Kidney (tissue), 14 donors: ENCODE data around the gene GPC3. TPM values are rescaled to one million over a fixed set of nuclear protein-coding genes. Genes with fewer than 3 reads are reported as not detected.

Experiments used
- DNase-seq, 5 donors: peaks; one replicate each; pipeline ENCODE4 v3.0.0-alpha.2; 2013 to 2020
- FAIRE-seq: peaks from 2 replicates; lab custom pipeline; 2012; peaks lifted over from hg19 to GRCh38; lab: Jason Lieb, UNC
- H3K27ac ChIP-seq, 2 donors: one replicate each; pipeline ENCODE4 v1.7.0; 2013; ENCODE audit warnings: low read depth in 2 of 2, low read length in 2 of 2, inconsistent platforms in 1 of 2
- H3K27me3 ChIP-seq: one replicate; pipeline ENCODE4 v1.7.1; 2013; ENCODE audit warnings: low read length, inconsistent platforms; ENCODE audit not compliant: control insufficient read depth, insufficient read depth
- H3K36me3 ChIP-seq, 3 donors: one replicate each; pipeline versions ENCODE4 v1.7.0 to v1.7.1; 2013; ENCODE audit warnings: low read length in 3 of 3, control low read depth in 1 of 3, inconsistent platforms in 1 of 3; ENCODE audit not compliant: insufficient read depth in 3 of 3, control insufficient read depth in 2 of 3
- H3K4me1 ChIP-seq, 3 donors: one replicate each; pipeline versions ENCODE4 v1.7.0 to v1.7.1; 2013; ENCODE audit warnings: low read length in 3 of 3, inconsistent platforms in 1 of 3, low read depth in 1 of 3; ENCODE audit not compliant: control insufficient read depth in 2 of 3, insufficient read depth in 2 of 3
- H3K4me3 ChIP-seq, 3 donors: one replicate each; pipeline versions ENCODE4 v1.7.0 to v1.8.1; 2013; ENCODE audit warnings: low read length in 3 of 3, control low read depth in 1 of 3, inconsistent platforms in 1 of 3
- H3K9ac ChIP-seq, 3 donors: one replicate each; pipeline versions ENCODE4 v1.7.0 to v1.7.1; 2013; ENCODE audit warnings: low read length in 3 of 3, control low read depth in 1 of 3, inconsistent platforms in 1 of 3
- H3K9me3 ChIP-seq, 3 donors: one replicate each; pipeline versions ENCODE4 v1.7.0 to v1.7.1; 2013; ENCODE audit warnings: low read length in 3 of 3, control low read depth in 1 of 3, inconsistent platforms in 1 of 3; ENCODE audit not compliant: control insufficient read depth in 2 of 3, insufficient read depth in 1 of 3
- intact Hi-C: fragments of 100-400 bp; cut with DNase I; formaldehyde crosslinking; loops from one replicate; pipeline ENCODE4 v1.11.1; 2022
- polyA plus RNA-seq: library from polyadenylated mRNA; stranded (reverse); fragments of 350-450 nt; fragmentation: Illumina TruSeq; extraction: RNeasy Lipid Tissue Mini Kit (QIAGEN cat#74804); gene quantifications from one replicate; pipeline ENCODE4 v1.2.3, GENCODE V29; 2014; ENCODE audit warnings: low read depth, low replicate concordance; ENCODE audit not compliant: insufficient read depth
- total RNA-seq: library from RNA; stranded (reverse); fragmentation: NEBNext Ultra II Directional; extraction: Animal tissue kit (Norgen Biotek cat#: 25700); gene quantifications from one replicate; pipeline ENCODE4 v1.2.1, GENCODE V29; 2021
- TF ChIP-seq, protein P1 (sequence below): IDR thresholded peaks from 3 replicates; pipeline ENCODE4 v1.5.1; 2012; ENCODE audit warnings: mild to moderate bottlenecking, moderate library complexity, borderline replicate concordance; ENCODE audit not compliant: insufficient read depth; ENCODE audit errors: extremely low read depth
- donor health status: control.
- donor health status: control.
- donor health status: control.
- donor health status: control.
- donor health status: control.
- donor health status: DM: yes; HTN: yes; CAD: no.
- donor health status: Normal renal cell carcinoma (clear cell type).

Gene GPC3
- total and polyA plus RNA-seq, 2 donors from 2014 or later: 43.0 to 52.5 TPM

DNA sequence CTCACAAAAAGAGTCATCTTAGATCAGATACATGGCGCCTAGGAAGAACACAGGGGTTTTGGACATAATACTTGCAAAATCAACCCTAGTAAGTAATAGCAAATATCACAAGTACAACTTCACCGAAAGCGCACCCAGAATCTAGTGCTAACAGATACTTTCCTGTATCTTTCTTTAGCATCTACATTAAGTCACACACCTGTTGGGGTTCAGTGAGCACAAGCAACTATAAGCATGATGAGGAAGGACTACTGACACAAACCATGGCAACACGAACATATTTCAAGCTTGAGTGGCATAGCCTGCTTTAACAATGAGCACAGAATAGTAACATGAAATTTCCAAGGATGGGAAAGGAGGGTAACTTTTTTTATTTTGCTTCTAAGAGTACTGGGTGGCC is 116.1 kb downstream of the GPC3 start:
- intact Hi-C loops: no loop called here
- DNase-seq: no peak
- Histone ChIP-seq H3K27ac (no peak overlapping the region), H3K4me3 (no peak overlapping the region), H3K9me3 (no peaks in the 10 kb centered on the region), H3K9ac (no peak overlapping the region), H3K4me1 (no peaks in the 10 kb centered on the region), H3K36me3 (no peaks in the 10 kb centered on the region), H3K27me3 (no peaks in the 10 kb centered on the region)
- FAIRE-seq: no peak
- TF ChIP-seq, protein P1, sequence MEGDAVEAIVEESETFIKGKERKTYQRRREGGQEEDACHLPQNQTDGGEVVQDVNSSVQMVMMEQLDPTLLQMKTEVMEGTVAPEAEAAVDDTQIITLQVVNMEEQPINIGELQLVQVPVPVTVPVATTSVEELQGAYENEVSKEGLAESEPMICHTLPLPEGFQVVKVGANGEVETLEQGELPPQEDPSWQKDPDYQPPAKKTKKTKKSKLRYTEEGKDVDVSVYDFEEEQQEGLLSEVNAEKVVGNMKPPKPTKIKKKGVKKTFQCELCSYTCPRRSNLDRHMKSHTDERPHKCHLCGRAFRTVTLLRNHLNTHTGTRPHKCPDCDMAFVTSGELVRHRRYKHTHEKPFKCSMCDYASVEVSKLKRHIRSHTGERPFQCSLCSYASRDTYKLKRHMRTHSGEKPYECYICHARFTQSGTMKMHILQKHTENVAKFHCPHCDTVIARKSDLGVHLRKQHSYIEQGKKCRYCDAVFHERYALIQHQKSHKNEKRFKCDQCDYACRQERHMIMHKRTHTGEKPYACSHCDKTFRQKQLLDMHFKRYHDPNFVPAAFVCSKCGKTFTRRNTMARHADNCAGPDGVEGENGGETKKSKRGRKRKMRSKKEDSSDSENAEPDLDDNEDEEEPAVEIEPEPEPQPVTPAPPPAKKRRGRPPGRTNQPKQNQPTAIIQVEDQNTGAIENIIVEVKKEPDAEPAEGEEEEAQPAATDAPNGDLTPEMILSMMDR: no peak

DNA sequence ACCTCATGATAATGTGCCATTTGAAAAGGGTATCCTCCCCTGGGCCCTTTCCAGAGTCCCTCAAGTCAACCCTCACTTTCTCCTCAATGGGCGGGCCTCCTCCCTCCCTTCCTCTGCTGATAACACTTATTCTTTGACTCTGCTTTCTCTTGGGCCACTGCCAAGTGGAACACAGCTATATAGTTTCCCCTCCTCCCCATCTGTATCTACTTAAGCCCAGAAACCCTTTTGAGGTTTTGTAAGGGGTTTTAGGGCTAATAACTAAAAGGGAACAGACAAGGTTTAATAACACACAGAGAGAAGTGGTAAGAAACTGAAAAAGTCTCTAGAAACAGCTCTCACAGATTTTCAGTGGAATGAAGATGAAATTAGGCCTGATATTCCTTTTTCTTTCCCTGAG is 116.7 kb downstream of the GPC3 start:
- Histone ChIP-seq H3K9ac (no peak overlapping the region), H3K4me3 (no peak overlapping the region), H3K27me3 (no peaks in the 10 kb centered on the region), H3K36me3 (no peaks in the 10 kb centered on the region), H3K27ac (no peak overlapping the region), H3K9me3 (no peaks in the 10 kb centered on the region), H3K4me1 (no peaks in the 10 kb centered on the region)
- TF ChIP-seq, protein P1: no peak
- intact Hi-C loops: no loop called here
- DNase-seq (no peak), FAIRE-seq (no peak)

DNA sequence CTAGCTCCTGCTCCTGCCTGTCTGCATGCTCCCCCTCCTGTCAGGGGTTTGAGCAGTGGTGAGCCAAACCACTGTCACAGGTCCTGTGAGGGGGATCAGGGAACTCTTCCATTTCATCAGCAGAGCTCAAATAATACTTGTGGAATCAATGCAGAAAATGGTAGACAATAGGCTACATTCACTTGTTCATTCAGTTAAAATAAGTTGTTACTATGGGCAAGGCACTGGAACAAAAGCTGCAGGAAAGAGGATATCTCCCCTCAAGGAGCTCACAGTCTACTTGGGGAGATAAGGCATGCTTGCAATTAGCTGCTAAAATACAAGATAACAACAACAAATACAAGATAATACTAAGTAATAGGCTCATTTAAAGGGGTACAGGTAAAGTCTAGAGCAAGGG is 117.1 kb downstream of the GPC3 start:
- no peak overlapping the region for H3K27ac ChIP-seq
- H3K4me3 ChIP-seq: no peak overlapping the region
- H3K36me3 ChIP-seq: no peaks in the 10 kb centered on the region
- DNase-seq (no peak), FAIRE-seq (no peak)
- H3K27me3 ChIP-seq: no peaks in the 10 kb centered on the region
- intact Hi-C loops: no loop called here
- H3K9ac ChIP-seq: no peak overlapping the region
- no peaks in the 10 kb centered on the region for H3K4me1 ChIP-seq
- no peaks in the 10 kb centered on the region for H3K9me3 ChIP-seq
- TF ChIP-seq, protein P1: no peak
